HG03159 (cell line): ENCODE measurements around the gene DOK7.
"Not testable (repeated sequence)": the region's sequence is repeated elsewhere in the genome, so short reads cannot be mapped to it uniquely, and the experiment has no call there.

Source experiments
- ATAC-seq: cut with Tn5 transposase; IDR thresholded peaks from one replicate; pipeline ENCODE4 v1.9.1; 2021; ENCODE audit warnings: mild to moderate bottlenecking, moderate library complexity; ENCODE audit not compliant: unreplicated experiment

The DOK7 gene

GRCh38 chr4:3442959-3443749 lies 20.0 kb upstream of the DOK7 start:
- ATAC-seq: no peak

- no peak for ATAC-seq
These were observed 19.3 kb upstream of the DOK7 start for GRCh38 chr4:3443750-3444309.

GRCh38 chr4:3444351-3445110 lies 18.6 kb upstream of the DOK7 start:
- no peak for ATAC-seq

- ATAC-seq: no peak
These were observed 17.8 kb upstream of the DOK7 start for GRCh38 chr4:3445111-3445820.

GRCh38 chr4:3445829-3446545 lies 17.1 kb upstream of the DOK7 start:
- no peak for ATAC-seq

GRCh38 chr4:3446631-3447320 lies 16.3 kb upstream of the DOK7 start:
- ATAC-seq: no peak

GRCh38 chr4:3447431-3448395 lies 15.4 kb upstream of the DOK7 start:
- ATAC-seq: no peak

GRCh38 chr4:3449047-3449573 lies 14.0 kb upstream of the DOK7 start:
- no peak for ATAC-seq

- no peak for ATAC-seq
These were observed 13.3 kb upstream of the DOK7 start for GRCh38 chr4:3449574-3450534.

GRCh38 chr4:3450643-3451042 lies 12.5 kb upstream of the DOK7 start:
- no peak for ATAC-seq

GRCh38 chr4:3451956-3452355 lies 11.2 kb upstream of the DOK7 start:
- no peak for ATAC-seq

- no peak for ATAC-seq
These were observed 10.7 kb upstream of the DOK7 start for GRCh38 chr4:3452376-3452775.

GRCh38 chr4:3455596-3455995 lies 7.5 kb upstream of the DOK7 start:
- not testable (repeated sequence) for ATAC-seq

- ATAC-seq: no peak
These were observed 4.7 kb upstream of the DOK7 start for GRCh38 chr4:3458371-3458770.

- ATAC-seq: not testable (repeated sequence)
These were observed 4.0 kb upstream of the DOK7 start for GRCh38 chr4:3459156-3459555.

- no peak for ATAC-seq
These were observed 2.2 kb upstream of the DOK7 start for GRCh38 chr4:3460926-3461325.

GRCh38 chr4:3461515-3462291 lies 1.4 kb upstream of the DOK7 start:
- no peak for ATAC-seq
